8988T (cell line): ENCODE measurements around the gene EMC6.
"Not testable (repeated sequence)": the region's sequence is repeated elsewhere in the genome, so short reads cannot be mapped to it uniquely, and the experiment has no call there.

Experiments used
- DNase-seq: peaks from one replicate; pipeline ENCODE4 v3.0.0; 2011

EMC6 gene

DNA sequence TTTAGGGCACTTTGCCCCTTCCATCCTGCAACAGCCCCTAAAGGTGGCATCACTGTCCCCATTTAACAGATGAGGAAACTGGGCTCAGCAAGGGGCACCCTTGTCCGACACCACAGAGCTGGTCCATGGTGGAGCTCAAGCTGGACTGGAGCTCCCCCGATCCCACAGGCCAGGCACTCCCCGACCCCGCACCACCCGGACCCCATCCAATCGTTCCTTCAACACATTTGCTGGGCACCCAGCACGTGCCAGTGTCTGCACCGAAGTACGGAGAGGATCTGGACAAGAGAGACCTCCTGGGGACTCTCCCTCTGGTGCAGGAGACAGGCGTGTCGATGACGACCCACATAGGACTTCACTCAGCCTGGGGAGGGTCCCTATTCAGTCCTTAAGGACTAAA is 13.4 kb downstream of the EMC6 start:
- DNase-seq = no peak

DNA sequence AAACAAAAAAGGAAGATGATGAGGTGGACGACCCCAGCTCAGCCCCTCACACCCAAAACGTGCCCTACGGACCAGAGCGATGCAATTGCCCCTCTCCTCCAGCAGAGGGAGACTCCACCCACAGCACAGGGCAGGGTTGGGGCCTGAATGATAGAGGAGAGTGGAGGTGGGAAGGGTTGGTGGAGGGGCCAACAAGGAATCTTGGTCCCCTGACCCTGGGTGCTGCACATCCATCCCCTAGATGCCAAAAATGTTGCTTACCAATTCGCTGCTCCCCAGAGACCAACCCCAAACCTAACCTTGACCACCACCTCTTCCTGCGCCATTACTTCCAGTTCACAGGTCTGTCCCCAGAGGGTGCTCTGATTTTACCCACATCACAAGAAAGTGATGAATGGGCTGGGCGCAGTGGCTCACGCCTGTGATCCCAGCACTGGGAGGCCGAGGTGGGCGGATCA is 14.5 kb downstream of the EMC6 start:
- peak; percentile 79 for DNase-seq

DNA sequence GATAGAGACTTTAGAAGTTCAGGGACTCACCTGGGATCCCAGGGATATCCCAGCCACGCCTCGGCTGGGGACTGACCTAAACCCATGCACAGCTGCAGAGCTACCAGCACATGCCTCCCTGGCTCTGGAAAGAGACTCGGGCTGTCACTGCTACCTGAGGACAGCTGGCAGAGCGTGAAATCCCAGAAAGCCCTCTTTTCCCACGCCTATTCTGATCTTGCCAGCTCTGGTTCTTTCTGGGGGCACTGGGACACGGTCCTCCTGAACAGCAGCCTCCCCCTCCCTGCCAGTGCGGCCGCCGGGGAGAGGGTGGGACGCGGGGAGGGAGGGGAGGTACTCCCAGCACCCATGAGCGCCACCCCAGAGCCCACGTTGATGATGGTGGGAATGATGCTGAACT is 16.6 kb downstream of the EMC6 start:
- DNase-seq = no peak

- DNase-seq = no peak
Observed at GRCh38 chr17:3688027-3688553, 19.5 kb downstream of the EMC6 start.

DNA sequence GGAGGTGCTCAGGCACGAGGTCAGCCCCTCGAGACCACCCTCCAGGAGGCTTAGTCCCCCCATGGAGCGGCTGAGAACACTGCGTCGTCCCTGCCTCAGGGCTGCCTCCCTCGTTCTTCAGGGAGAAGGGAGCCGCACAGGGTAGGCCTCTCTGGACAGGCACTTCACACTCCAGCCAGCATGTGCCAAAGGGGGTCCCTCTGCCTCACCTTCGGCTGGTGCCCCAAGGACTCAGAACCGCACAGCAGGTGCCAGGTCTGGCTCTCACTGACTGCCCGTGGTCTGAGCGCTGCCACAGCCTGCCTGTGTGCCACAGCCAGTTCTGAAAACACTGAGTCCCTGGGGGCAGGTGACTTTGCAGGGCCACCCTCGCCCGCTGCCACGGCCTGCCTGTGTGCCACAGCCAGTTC is 20.2 kb downstream of the EMC6 start:
- no peak for DNase-seq

GRCh38 chr17:3689262-3690093 is 20.9 kb downstream of the EMC6 start:
- DNase-seq = no peak

DNA sequence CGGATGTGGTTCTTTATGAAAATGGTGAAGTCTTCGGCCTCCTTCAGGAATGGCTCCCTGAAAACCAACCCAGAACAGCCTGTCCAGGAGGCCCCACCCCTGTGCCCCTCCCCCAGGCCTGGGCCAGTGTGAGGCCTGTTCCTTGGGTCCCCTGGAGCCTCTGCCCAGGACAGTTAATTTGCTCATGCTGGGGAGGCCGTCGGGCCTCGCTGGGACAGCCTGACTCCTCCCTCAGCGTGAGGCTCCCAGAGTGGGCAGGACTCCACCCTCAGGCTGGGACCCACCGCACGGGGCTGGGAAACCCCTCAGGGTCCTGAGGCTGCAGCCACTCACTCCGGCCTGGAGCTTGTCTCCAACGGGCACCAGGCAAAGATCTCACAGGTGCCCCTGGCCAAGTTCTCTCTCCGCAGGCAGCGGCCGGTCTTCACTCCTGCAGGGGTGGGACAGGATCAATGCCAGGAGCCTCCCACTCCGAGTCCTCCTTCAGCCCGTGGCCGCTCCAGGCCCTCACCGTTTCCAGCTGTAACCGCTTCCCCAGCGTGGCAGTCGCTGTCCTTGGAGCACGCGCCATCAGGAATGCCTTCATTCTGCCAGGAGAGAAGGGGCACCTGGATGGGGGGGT is 21.6 kb downstream of the EMC6 start:
- no peak for DNase-seq

DNA sequence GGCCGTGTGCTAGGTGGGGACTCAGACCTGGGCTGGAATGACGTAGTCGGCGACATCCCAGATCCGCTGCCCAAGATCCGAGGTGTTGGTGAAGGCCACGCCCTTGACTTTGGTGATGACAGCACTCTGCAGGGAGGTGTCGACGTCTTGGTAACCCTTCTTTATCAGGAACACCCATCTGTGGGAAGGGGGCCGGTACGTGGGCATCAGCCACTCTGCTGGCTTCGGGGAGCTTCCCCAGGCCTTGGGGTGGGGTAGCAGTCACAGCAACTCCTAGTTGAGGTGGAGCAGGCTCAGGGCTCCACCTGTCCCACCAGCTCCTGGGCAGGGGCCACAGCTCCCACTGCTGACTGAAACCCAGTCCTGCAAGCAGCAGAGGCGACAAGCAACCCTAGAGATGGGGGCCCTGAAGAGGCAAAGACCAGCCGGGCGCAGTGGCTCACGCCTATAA is 23.0 kb downstream of the EMC6 start:
- no peak for DNase-seq

DNA sequence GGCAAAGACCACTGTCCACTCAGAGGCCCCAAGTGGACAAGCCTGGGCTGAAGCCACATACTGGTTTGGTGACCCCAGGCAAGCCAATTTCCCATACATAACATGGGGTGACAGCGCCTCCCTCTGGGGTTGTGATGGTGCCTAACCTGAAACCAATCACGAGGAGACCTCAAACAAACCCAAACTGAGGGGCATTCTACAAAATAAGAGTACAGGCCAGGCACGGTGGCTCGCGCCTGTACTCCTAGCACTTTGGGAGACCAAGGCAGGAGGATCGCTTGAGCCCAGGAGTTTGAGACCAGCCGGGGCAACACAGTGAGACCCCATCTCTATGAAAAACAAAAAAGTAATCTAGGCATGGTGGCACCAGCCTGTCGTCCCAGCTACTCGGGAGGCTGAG is 23.7 kb downstream of the EMC6 start:
- DNase-seq = no peak

GRCh38 chr17:3693141-3693540 is 24.5 kb downstream of the EMC6 start:
- no peak for DNase-seq

GRCh38 chr17:3693829-3694231 is 25.2 kb downstream of the EMC6 start:
- no peak for DNase-seq

- no peak for DNase-seq
Observed at GRCh38 chr17:3695129-3695722, 26.6 kb downstream of the EMC6 start.

DNA sequence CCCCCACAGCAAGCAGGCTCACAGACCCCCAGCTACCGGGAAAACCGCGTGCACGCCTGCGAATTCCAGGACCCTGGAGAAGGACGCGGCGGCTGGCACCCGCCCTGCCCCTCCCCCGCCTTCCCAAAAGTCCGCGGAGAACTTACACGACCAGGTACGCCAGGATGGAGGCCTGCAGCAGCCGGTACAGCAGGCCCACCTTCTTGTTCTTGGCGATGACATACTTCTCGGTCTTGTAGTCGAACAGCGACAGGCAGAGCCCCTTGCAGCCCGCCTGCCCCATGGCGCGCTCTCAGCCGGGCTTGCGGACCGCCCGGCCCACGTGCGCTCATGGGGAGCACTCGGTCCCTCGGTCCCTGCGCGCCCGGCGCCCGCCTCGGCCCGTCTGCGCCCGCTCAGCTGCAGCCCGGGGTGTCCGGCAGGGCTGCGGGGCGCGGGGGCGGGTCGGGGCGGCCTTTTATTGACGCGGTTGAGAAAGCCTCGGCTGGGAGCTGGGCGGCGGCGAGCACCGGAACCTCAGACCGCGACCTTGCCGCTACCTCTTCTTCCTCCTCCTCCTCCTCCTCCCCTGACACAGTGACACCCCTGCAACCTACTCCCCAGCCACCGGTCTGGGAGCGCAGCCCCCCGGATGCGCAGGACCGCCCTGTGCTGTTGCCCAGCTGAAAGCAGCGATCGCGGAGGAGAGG is 27.3 kb downstream of the EMC6 start, which contains the start of gene P2RX5:
Gene P2RX5 (minus strand): TSS at position 433 of the 689 bp plus-strand sequence. CDS start 150 bp downstream, at position 283.
- no peak for DNase-seq

GRCh38 chr17:3697103-3697476 is 28.5 kb downstream of the EMC6 start:
- DNase-seq = no peak

- DNase-seq = no peak
Observed at GRCh38 chr17:3698139-3698538, 29.5 kb downstream of the EMC6 start.

DNA sequence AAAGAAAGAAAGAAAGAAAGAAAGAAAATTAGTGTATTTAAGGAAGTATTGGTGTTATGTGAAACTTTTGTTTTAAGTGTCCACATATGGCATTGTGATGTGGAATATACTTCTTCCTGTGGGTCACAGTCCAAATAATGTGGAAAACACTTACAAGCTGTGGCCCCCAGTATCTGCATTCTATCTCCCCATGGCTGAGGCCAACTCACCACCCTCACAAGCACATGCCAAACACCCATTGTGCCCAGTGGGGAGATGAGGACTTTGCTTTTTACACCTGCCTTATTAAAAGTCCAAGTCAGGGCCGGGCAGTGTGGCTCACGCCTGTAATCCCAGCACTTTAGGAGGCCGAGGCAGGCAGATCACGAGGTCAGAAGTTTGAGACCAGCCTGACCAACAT is 31.3 kb downstream of the EMC6 start:
- DNase-seq = no peak

DNA sequence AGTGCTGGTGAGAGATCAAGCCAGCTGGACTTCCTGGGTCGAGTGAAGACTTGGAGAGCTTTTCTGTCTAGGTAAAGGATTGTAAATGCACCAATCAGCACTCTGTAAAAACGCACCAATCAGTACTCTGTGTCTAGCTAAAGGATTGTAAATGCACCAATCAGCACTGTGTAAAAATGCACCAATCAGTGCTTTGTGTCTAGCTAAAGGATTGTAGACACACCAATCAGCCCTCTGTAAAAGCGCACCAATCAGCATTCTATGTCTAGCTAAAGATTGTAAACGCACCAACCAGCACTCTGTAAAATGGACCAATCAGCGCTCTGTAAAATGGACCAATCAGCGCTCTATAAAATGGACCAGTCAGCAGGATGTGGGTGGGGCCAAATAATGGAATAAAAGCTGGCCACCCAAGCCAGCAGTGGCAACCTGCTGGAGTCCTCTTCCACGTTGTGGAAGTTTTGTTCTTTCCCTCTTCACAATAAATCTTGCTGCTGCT is 33.5 kb downstream of the EMC6 start:
- DNase-seq = not testable (repeated sequence)

- DNase-seq = no peak
Observed at GRCh38 chr17:3704931-3705717, 36.5 kb downstream of the EMC6 start.

GRCh38 chr17:3705718-3705984 is 37.0 kb downstream of the EMC6 start:
- not testable (repeated sequence) for DNase-seq

- no peak for DNase-seq
Observed at GRCh38 chr17:3708366-3708765, 39.8 kb downstream of the EMC6 start.

DNA sequence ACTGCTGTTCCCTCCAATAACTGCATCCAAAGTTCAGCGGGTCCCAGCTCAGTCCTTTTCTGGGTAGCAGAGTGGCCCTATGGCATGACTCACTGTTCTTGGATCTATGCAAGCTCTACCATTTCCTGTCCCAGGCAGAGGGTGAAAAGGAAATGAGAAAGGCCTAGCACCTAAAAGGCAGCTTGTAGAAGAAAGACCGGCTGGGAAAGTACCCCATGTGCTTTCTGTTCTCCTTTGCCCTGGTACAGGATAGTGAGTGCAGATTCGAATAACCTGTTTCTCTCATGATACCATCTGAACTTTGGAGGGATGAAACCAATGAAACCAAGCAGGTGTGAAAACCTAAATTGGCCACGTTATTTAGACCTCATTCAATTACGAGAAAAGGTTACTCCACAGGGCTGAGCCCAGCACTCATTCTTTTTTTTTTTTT is 42.4 kb downstream of the EMC6 start:
- DNase-seq = peak; percentile 57

- no peak for DNase-seq
Observed at GRCh38 chr17:3712811-3713463, 44.3 kb downstream of the EMC6 start.
